HAP-1 (cell line): Measurements from ENCODE around the gene KPRP.

ENCODE experiments used
- DNase-seq, 2 experiments: peaks; one replicate each; pipeline ENCODE4 v3.0.0-alpha.2; 2016 to 2020; ENCODE audit warnings: low spot score in 2 of 2
- H3K27me3 ChIP-seq: fragments of 250-450 bp; sonication (Bioruptor Pico); 2 replicates; pipeline ENCODE4 v1.5.1; 2020; ENCODE audit warnings: low read depth, mild to moderate bottlenecking, moderate library complexity
- H3K36me3 ChIP-seq: fragments of 250-450 bp; sonication (Bioruptor Pico); replicated peaks from 2 replicates; pipeline ENCODE4 v1.5.1; 2020; ENCODE audit warnings: mild to moderate bottlenecking
- H3K4me1 ChIP-seq: fragments of 250-450 bp; sonication (Bioruptor Pico); 2 replicates; pipeline ENCODE4 v1.5.1; 2020; ENCODE audit warnings: mild to moderate bottlenecking
- H3K4me3 ChIP-seq: fragments of 250-450 bp; sonication (Bioruptor Pico); 2 replicates; pipeline ENCODE4 v1.5.1; 2020; ENCODE audit warnings: mild to moderate bottlenecking, moderate library complexity
- H3K9me3 ChIP-seq: fragments of 250-450 bp; sonication (Bioruptor Pico); 2 replicates; pipeline ENCODE4 v1.5.1; 2020; ENCODE audit warnings: mild to moderate bottlenecking, moderate library complexity
- in situ Hi-C: fragments of 300-500 bp; cut with MboI; formaldehyde crosslinking; loops from 3 replicates; pipeline ENCODE4 v1.14.3; 2020; ENCODE audit warnings: low sequenced_read_pairs, inconsistent platforms, mixed read lengths

Gene KPRP

GRCh38 chr1:152796421-152796820, 38.6 kb downstream of the KPRP start, which contains the start of gene LCE1D:
LCE1D (plus strand) TSS chr1:152796721; CDS start chr1:152797795, 1,074 bp downstream.
- H3K9me3 ChIP-seq: no peaks in the 10 kb centered on the region
- in situ Hi-C loops: no loop called here
- no peak within 1 kb of the TSS for H3K4me3 ChIP-seq
- no peaks in the 10 kb centered on the region for H3K27me3 ChIP-seq
- no peaks in the 10 kb centered on the region for H3K4me1 ChIP-seq
- no peaks in the 10 kb centered on the region for H3K36me3 ChIP-seq
- DNase-seq: no peak

GRCh38 chr1:152801333-152801732, 43.5 kb downstream of the KPRP start:
- Histone ChIP-seq H3K9me3 (no peaks in the 10 kb centered on the region), H3K27me3 (no peaks in the 10 kb centered on the region), H3K36me3 (no peaks in the 10 kb centered on the region), H3K4me1 (no peaks in the 10 kb centered on the region), H3K4me3 (no peak overlapping the region)
- in situ Hi-C loops: no loop called here
- DNase-seq: no peak

- H3K27me3 ChIP-seq: no peaks in the 10 kb centered on the region
- no peaks in the 10 kb centered on the region for H3K4me1 ChIP-seq
- H3K4me3 ChIP-seq: no peak within 1 kb of the TSS
- in situ Hi-C loops: no loop called here
- no peaks in the 10 kb centered on the region for H3K36me3 ChIP-seq
- no peak for DNase-seq
- H3K9me3 ChIP-seq: no peaks in the 10 kb centered on the region
These were observed 48.8 kb downstream of the KPRP start, which contains the start of gene LCE1C for GRCh38 chr1:152806576-152806975. LCE1C (minus strand) TSS chr1:152806651; CDS start chr1:152805478, 1,173 bp downstream.

- H3K9me3 ChIP-seq: no peaks in the 10 kb centered on the region
- no peaks in the 10 kb centered on the region for H3K27me3 ChIP-seq
- H3K4me3 ChIP-seq: no peak overlapping the region
- no peak for DNase-seq
- in situ Hi-C loops: no loop called here
- H3K36me3 ChIP-seq: no peaks in the 10 kb centered on the region
- no peaks in the 10 kb centered on the region for H3K4me1 ChIP-seq
These were observed 53.2 kb downstream of the KPRP start for GRCh38 chr1:152811050-152811449.
